Body of pancreas (tissue), 4 donors: ENCODE measurements around the gene NUDT4B.
"Not testable (repeated sequence)": the region's sequence is repeated elsewhere in the genome, so short reads cannot be mapped to it uniquely, and the experiment has no call there.

Source experiments
- CTCF ChIP-seq, 7 experiments: fragments of 450-650 bp in 4 of 7; fragments of 200-600 bp in 3 of 7; sonication (generic) in 3 of 7; IDR thresholded peaks; one replicate each; pipeline ENCODE4 v1.5.1; 2016 to 2019; ENCODE audit warnings: antibody characterized with exemption in 7 of 7
- POLR2A ChIP-seq, 3 donors: fragments of 450-650 bp; IDR thresholded peaks; one replicate each; pipeline ENCODE4 v1.6.1; 2016; ENCODE audit warnings: antibody characterized with exemption in 3 of 3, mild to moderate bottlenecking in 2 of 3

- not testable (repeated sequence) for TF ChIP-seq CTCF, POLR2A (IDR thresholded peaks at IDR 0.05)
Measured at GRCh38 chr1:148777649-148778048, 29.1 kb downstream of the NUDT4B start.
